ENCODE results near the gene THSD1. TPM values are rescaled to one million over a fixed set of nuclear protein-coding genes. Genes with fewer than 3 reads are reported as not detected.

Gene THSD1
- polyA plus RNA-seq, 1 donor from 2014 or later, result 2.3 TPM

DNA sequence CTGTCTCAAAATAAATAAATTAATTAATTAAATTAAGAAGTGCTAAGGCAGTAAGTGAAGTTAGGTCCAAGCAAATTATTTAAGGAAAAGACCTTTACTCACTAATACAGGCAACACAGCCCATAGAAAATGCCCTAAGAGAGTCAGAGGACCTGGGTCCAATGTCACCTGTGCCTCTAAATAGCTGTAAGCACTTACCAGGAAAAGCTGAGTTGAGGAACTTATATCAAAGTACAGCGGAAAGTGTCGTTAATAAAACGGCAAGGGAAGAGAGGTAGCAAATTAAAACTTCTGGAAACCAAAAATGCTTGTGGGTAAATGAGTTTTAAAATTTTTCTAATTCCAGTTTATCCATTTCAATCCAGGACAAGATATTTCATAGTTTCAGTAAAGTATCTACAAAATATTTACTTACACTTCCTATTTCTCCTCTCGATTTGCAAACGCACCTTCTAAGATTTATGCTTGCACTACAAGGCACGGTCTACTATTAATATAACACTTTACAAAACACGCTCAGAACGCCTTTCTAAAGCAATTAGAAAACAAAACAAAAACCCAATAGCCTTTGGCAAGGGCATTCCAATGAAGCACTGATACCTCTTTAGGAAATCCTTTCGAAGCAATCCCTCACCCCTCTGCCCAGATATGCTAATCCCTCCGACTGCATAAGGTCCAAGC is 43.5 kb upstream of the THSD1 start:
- Histone ChIP-seq H3K9me2 (ENCODE audit: insufficient read depth, low read length) (no peaks in the 10 kb centered on the region), H3K27ac (ENCODE audit: low read length) (peak overlapping the region; percentile 72), H3K4me2 (ENCODE audit: low read length) (peak overlapping the region; percentile 99), H3F3A (ENCODE audit: insufficient read depth, low read length, poor library complexity, severe bottlenecking) (no peaks in the 10 kb centered on the region), H3K9me3 (ENCODE audit: low read length) (no peaks in the 10 kb centered on the region), H3K9ac (ENCODE audit: low read length) (peak overlapping the region; percentile 84), H3K36me3 (ENCODE audit: insufficient read depth, low read length) (no peaks in the 10 kb centered on the region), H3K27me3 (ENCODE audit: insufficient read depth, low read depth, low read length) (no peaks in the 10 kb centered on the region), H2AFZ (ENCODE audit: low read depth, low read length) (peak overlapping the region; percentile 59), H3K4me3 (ENCODE audit: low read length) (peak overlapping the region; percentile 97), H3K79me2 (replicated peaks; ENCODE audit: insufficient read depth, low read length) (peaks cover 33% of the 10 kb centered on the region), H4K20me1 (ENCODE audit: insufficient read depth) (no peaks in the 10 kb centered on the region)
- TF ChIP-seq, protein P1, sequence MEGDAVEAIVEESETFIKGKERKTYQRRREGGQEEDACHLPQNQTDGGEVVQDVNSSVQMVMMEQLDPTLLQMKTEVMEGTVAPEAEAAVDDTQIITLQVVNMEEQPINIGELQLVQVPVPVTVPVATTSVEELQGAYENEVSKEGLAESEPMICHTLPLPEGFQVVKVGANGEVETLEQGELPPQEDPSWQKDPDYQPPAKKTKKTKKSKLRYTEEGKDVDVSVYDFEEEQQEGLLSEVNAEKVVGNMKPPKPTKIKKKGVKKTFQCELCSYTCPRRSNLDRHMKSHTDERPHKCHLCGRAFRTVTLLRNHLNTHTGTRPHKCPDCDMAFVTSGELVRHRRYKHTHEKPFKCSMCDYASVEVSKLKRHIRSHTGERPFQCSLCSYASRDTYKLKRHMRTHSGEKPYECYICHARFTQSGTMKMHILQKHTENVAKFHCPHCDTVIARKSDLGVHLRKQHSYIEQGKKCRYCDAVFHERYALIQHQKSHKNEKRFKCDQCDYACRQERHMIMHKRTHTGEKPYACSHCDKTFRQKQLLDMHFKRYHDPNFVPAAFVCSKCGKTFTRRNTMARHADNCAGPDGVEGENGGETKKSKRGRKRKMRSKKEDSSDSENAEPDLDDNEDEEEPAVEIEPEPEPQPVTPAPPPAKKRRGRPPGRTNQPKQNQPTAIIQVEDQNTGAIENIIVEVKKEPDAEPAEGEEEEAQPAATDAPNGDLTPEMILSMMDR (IDR thresholded peaks at IDR 0.05; ENCODE audit: poor library complexity, severe bottlenecking), result no peak
- TF ChIP-seq RAD21 (conservative IDR thresholded peaks at IDR 0.05) (no peak), MXI1 (conservative IDR thresholded peaks at IDR 0.05; ENCODE audit: poor library complexity, severe bottlenecking) (no peak), EP300 (conservative IDR thresholded peaks at IDR 0.05; ENCODE audit: poor library complexity, severe bottlenecking) (no peak), POLR2AphosphoS5 (IDR thresholded peaks at IDR 0.05) (no peak), EZH2 (IDR thresholded peaks at IDR 0.05; ENCODE audit: borderline replicate concordance, insufficient read depth, low read length, poor library complexity, severe bottlenecking) (no peak), SMC3 (conservative IDR thresholded peaks at IDR 0.05; ENCODE audit: poor library complexity) (no peak), TAF1 (IDR thresholded peaks at IDR 0.05; ENCODE audit: low read depth) (no peak)
- TF ChIP-seq, protein P2, sequence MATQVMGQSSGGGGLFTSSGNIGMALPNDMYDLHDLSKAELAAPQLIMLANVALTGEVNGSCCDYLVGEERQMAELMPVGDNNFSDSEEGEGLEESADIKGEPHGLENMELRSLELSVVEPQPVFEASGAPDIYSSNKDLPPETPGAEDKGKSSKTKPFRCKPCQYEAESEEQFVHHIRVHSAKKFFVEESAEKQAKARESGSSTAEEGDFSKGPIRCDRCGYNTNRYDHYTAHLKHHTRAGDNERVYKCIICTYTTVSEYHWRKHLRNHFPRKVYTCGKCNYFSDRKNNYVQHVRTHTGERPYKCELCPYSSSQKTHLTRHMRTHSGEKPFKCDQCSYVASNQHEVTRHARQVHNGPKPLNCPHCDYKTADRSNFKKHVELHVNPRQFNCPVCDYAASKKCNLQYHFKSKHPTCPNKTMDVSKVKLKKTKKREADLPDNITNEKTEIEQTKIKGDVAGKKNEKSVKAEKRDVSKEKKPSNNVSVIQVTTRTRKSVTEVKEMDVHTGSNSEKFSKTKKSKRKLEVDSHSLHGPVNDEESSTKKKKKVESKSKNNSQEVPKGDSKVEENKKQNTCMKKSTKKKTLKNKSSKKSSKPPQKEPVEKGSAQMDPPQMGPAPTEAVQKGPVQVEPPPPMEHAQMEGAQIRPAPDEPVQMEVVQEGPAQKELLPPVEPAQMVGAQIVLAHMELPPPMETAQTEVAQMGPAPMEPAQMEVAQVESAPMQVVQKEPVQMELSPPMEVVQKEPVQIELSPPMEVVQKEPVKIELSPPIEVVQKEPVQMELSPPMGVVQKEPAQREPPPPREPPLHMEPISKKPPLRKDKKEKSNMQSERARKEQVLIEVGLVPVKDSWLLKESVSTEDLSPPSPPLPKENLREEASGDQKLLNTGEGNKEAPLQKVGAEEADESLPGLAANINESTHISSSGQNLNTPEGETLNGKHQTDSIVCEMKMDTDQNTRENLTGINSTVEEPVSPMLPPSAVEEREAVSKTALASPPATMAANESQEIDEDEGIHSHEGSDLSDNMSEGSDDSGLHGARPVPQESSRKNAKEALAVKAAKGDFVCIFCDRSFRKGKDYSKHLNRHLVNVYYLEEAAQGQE (IDR thresholded peaks at IDR 0.05; ENCODE audit: borderline replicate concordance), result no peak

DNA sequence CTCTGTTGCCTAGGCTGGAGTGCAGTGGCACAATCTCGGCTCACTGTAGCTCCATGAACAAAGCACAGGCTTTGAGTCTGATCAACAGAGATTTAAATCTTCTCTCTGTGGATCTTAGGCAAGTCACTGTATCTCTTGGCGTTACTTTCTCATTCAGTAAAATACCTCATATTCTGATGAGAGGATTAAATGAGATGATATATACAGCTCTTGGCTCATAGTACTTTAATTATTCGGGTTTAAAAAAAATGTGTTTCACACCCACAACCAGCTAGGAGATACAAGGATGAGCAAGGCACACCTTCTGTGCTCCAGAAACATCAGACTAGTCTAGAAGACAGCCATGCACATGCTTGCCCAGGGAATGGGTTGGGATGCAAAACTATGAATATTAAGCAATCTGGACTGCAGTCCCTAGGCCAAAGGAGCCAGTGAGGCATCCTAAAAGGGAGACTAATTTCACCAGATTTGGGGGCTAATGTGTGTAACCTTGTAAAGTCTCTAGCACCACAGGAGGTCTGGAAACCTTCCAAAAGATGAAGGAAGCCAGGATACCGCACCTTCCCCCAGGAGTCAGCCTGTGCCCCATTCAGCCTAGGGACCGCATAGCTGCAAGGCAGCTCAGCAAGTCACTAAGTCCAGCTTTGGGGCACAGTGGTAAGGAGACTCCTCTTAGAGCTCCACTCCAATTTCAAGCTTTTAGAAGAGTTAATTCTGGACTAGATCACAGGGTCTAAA is 42.0 kb upstream of the THSD1 start:
- no peaks in the 10 kb centered on the region for H3K27me3 ChIP-seq (ENCODE audit: insufficient read depth, low read depth, low read length)
- H3K9ac ChIP-seq (ENCODE audit: low read length), result no peak overlapping the region
- peak overlapping the region; percentile 97 for H3K4me3 ChIP-seq (ENCODE audit: low read length)
- H2AFZ ChIP-seq (ENCODE audit: low read depth, low read length), result no peak overlapping the region
- no peaks in the 10 kb centered on the region for H3K36me3 ChIP-seq (ENCODE audit: insufficient read depth, low read length)
- no peak overlapping the region for H3K27ac ChIP-seq (ENCODE audit: low read length)
- H3K9me3 ChIP-seq (ENCODE audit: low read length), result no peaks in the 10 kb centered on the region
- H4K20me1 ChIP-seq (ENCODE audit: insufficient read depth), result no peaks in the 10 kb centered on the region
- H3F3A ChIP-seq (ENCODE audit: insufficient read depth, low read length, poor library complexity, severe bottlenecking), result no peaks in the 10 kb centered on the region
- peaks cover 33% of the 10 kb centered on the region for H3K79me2 ChIP-seq (replicated peaks; ENCODE audit: insufficient read depth, low read length)
- no peak for TF ChIP-seq SMC3 (conservative IDR thresholded peaks at IDR 0.05; ENCODE audit: poor library complexity)
- TF ChIP-seq, protein P1 (IDR thresholded peaks at IDR 0.05; ENCODE audit: poor library complexity, severe bottlenecking), result no peak
- no peak for TF ChIP-seq EZH2 (IDR thresholded peaks at IDR 0.05; ENCODE audit: borderline replicate concordance, insufficient read depth, low read length, poor library complexity, severe bottlenecking)
- TF ChIP-seq RAD21 (conservative IDR thresholded peaks at IDR 0.05), result no peak
- TF ChIP-seq POLR2AphosphoS5 (IDR thresholded peaks at IDR 0.05), result no peak
- TF ChIP-seq, protein P2 (IDR thresholded peaks at IDR 0.05; ENCODE audit: borderline replicate concordance), result no peak
- TF ChIP-seq EP300 (conservative IDR thresholded peaks at IDR 0.05; ENCODE audit: poor library complexity, severe bottlenecking), result no peak
- no peak for TF ChIP-seq TAF1 (IDR thresholded peaks at IDR 0.05; ENCODE audit: low read depth)
- no peak for TF ChIP-seq MXI1 (conservative IDR thresholded peaks at IDR 0.05; ENCODE audit: poor library complexity, severe bottlenecking)
- H3K9me2 ChIP-seq (ENCODE audit: insufficient read depth, low read length), result no peaks in the 10 kb centered on the region
- H3K4me2 ChIP-seq (ENCODE audit: low read length), result no peak overlapping the region

Data from neural cell (in vitro differentiated cells).